GM23338 (cell line): ENCODE results near the gene OR1A1. TPM values are rescaled to one million over a fixed set of nuclear protein-coding genes. Genes with fewer than 3 reads are reported as not detected.
"Not testable (repeated sequence)": the region's sequence is repeated elsewhere in the genome, so short reads cannot be mapped to it uniquely, and the experiment has no call there.

Source experiments
- ATAC-seq: fragments of 200-7000 bp; cut with Tn5 transposase; 3 replicates; pipeline ENCODE4 v1.9.1; 2020
- DNase-seq: peaks from one replicate; pipeline ENCODE4 v3.0.0-alpha.2; 2015; ENCODE audit warnings: low spot score
- H2AFZ ChIP-seq: fragments of 200-600 bp; sonication (generic); 2 replicates; pipeline ENCODE4 v1.8.0; 2016; ENCODE audit warnings: antibody characterized with exemption, mild to moderate bottlenecking, moderate library complexity
- H3F3A ChIP-seq: fragments of 200-600 bp; sonication (generic); replicated peaks from 2 replicates; pipeline ENCODE4 v1.8.0; 2017; ENCODE audit warnings: antibody characterized with exemption, mixed run types, low read depth
- H3K27ac ChIP-seq: fragments of 200-600 bp; sonication (generic); 2 replicates; pipeline ENCODE4 v1.6.1; 2016; ENCODE audit warnings: low read depth
- H3K27me3 ChIP-seq: fragments of 200-600 bp; sonication (generic); 2 replicates; pipeline ENCODE4 v1.8.0; 2016; ENCODE audit warnings: mild to moderate bottlenecking, mixed run types, moderate library complexity; ENCODE audit not compliant: insufficient read depth
- H3K36me3 ChIP-seq: fragments of 200-600 bp; sonication (generic); 2 replicates; pipeline ENCODE4 v1.8.0; 2016; ENCODE audit warnings: mild to moderate bottlenecking; ENCODE audit not compliant: insufficient read depth
- H3K4me1 ChIP-seq: fragments of 200-600 bp; sonication (generic); 2 replicates; pipeline ENCODE4 v1.8.0; 2016; ENCODE audit warnings: mild to moderate bottlenecking, moderate library complexity; ENCODE audit not compliant: insufficient read depth
- H3K4me2 ChIP-seq: fragments of 200-600 bp; sonication (generic); 2 replicates; pipeline ENCODE4 v1.7.1; 2017; ENCODE audit warnings: mixed run types
- H3K4me3 ChIP-seq: fragments of 200-600 bp; sonication (generic); 2 replicates; pipeline ENCODE4 v1.6.1; 2016; ENCODE audit warnings: mixed run types
- H3K79me2 ChIP-seq: fragments of 200-600 bp; sonication (generic); replicated peaks from 2 replicates; pipeline ENCODE4 v1.8.0; 2017; ENCODE audit warnings: mild to moderate bottlenecking; ENCODE audit not compliant: insufficient read depth
- H3K9me2 ChIP-seq: fragments of 200-600 bp; sonication (generic); 2 replicates; pipeline ENCODE4 v1.8.0; 2017; ENCODE audit not compliant: insufficient read depth
- H4K20me1 ChIP-seq: fragments of 200-600 bp; sonication (generic); replicated peaks from 2 replicates; pipeline ENCODE4 v1.8.0; 2017; ENCODE audit warnings: mild to moderate bottlenecking; ENCODE audit not compliant: insufficient read depth
- H3K27ac Mint-ChIP-seq: 2 replicates; pipeline ENCODE4 v1.8.0; 2020; ENCODE audit warnings: inconsistent platforms, mild to moderate bottlenecking, moderate library complexity, mixed read lengths
- H3K27me3 Mint-ChIP-seq: 3 replicates; pipeline ENCODE4 v1.8.0; 2022; ENCODE audit warnings: low read depth, mild to moderate bottlenecking, moderate library complexity, mixed read lengths, inconsistent platforms; ENCODE audit not compliant: insufficient read depth, poor library complexity
- H3K36me3 Mint-ChIP-seq: 3 replicates; pipeline ENCODE4 v1.8.0; 2021; ENCODE audit warnings: low read depth, mild to moderate bottlenecking, inconsistent platforms, moderate library complexity, mixed read lengths
- H3K4me1 Mint-ChIP-seq: 3 replicates; pipeline ENCODE4 v1.8.0; 2020; ENCODE audit warnings: mild to moderate bottlenecking, inconsistent platforms, mixed read lengths
- H3K4me3 Mint-ChIP-seq: 3 replicates; pipeline ENCODE4 v1.8.0; 2021; ENCODE audit warnings: moderate library complexity, mild to moderate bottlenecking, inconsistent platforms, mixed read lengths
- H3K9me3 Mint-ChIP-seq: 3 replicates; pipeline ENCODE4 v1.8.0; 2020; ENCODE audit warnings: moderate library complexity, mild to moderate bottlenecking, inconsistent platforms, mixed read lengths
- polyA plus RNA-seq: library from polyadenylated mRNA; unstranded; fragments of >200 nt; fragmentation: Nextera tagmentation; extraction: Ambion mirVana; gene quantifications from 2 replicates; pipeline ENCODE4 v1.2.1, GENCODE V29; 2016
- total RNA-seq: library from RNA; depleted of rRNA; stranded (reverse); fragments of >200 nt; shearing (Covaris generic); gene quantifications from 2 replicates; pipeline ENCODE4 v1.2.3, GENCODE V29; 2014
- TF ChIP-seq, protein P1 (sequence below): fragments of 250-450 bp; sonication (Bioruptor Pico); IDR thresholded peaks from 2 replicates; pipeline ENCODE4 v1.5.0; 2020; ENCODE audit warnings: mild to moderate bottlenecking, moderate library complexity
- TF ChIP-seq, protein P2 (sequence below), 2 experiments: fragments of 200-600 bp in 1 of 2; sonication (generic) in 1 of 2; conservative IDR thresholded peaks; 2 replicates each; pipeline versions ENCODE4 v1.5.1 to v1.6.1; 2016 to 2017; ENCODE audit warnings: antibody characterized with exemption in 2 of 2, low read depth in 2 of 2, mild to moderate bottlenecking in 2 of 2, moderate library complexity in 1 of 2

The OR1A1 gene
- total and polyA plus RNA-seq, 2 experiments from 2014 or later = not detected

DNA sequence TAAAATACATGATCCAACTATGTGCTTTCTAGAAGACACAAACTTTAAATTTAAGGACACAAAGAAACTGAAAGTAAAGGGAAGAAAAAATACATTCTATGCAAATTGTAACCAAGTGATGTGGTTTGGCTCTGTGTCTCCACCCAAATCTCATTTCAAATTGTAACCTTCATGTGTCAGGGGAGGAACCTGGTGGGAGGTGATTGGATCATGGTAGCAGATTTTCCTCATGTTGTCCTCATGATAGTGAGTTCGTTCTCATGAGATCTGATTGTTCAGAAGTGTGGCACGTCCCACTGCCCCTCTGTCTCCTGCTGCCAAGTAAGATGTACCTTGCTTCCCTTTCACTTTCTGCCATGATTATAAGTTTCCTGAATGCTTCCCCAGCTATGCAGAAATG, 15.0 kb downstream of the OR1A1 start (continued):
- TF ChIP-seq, protein P1, sequence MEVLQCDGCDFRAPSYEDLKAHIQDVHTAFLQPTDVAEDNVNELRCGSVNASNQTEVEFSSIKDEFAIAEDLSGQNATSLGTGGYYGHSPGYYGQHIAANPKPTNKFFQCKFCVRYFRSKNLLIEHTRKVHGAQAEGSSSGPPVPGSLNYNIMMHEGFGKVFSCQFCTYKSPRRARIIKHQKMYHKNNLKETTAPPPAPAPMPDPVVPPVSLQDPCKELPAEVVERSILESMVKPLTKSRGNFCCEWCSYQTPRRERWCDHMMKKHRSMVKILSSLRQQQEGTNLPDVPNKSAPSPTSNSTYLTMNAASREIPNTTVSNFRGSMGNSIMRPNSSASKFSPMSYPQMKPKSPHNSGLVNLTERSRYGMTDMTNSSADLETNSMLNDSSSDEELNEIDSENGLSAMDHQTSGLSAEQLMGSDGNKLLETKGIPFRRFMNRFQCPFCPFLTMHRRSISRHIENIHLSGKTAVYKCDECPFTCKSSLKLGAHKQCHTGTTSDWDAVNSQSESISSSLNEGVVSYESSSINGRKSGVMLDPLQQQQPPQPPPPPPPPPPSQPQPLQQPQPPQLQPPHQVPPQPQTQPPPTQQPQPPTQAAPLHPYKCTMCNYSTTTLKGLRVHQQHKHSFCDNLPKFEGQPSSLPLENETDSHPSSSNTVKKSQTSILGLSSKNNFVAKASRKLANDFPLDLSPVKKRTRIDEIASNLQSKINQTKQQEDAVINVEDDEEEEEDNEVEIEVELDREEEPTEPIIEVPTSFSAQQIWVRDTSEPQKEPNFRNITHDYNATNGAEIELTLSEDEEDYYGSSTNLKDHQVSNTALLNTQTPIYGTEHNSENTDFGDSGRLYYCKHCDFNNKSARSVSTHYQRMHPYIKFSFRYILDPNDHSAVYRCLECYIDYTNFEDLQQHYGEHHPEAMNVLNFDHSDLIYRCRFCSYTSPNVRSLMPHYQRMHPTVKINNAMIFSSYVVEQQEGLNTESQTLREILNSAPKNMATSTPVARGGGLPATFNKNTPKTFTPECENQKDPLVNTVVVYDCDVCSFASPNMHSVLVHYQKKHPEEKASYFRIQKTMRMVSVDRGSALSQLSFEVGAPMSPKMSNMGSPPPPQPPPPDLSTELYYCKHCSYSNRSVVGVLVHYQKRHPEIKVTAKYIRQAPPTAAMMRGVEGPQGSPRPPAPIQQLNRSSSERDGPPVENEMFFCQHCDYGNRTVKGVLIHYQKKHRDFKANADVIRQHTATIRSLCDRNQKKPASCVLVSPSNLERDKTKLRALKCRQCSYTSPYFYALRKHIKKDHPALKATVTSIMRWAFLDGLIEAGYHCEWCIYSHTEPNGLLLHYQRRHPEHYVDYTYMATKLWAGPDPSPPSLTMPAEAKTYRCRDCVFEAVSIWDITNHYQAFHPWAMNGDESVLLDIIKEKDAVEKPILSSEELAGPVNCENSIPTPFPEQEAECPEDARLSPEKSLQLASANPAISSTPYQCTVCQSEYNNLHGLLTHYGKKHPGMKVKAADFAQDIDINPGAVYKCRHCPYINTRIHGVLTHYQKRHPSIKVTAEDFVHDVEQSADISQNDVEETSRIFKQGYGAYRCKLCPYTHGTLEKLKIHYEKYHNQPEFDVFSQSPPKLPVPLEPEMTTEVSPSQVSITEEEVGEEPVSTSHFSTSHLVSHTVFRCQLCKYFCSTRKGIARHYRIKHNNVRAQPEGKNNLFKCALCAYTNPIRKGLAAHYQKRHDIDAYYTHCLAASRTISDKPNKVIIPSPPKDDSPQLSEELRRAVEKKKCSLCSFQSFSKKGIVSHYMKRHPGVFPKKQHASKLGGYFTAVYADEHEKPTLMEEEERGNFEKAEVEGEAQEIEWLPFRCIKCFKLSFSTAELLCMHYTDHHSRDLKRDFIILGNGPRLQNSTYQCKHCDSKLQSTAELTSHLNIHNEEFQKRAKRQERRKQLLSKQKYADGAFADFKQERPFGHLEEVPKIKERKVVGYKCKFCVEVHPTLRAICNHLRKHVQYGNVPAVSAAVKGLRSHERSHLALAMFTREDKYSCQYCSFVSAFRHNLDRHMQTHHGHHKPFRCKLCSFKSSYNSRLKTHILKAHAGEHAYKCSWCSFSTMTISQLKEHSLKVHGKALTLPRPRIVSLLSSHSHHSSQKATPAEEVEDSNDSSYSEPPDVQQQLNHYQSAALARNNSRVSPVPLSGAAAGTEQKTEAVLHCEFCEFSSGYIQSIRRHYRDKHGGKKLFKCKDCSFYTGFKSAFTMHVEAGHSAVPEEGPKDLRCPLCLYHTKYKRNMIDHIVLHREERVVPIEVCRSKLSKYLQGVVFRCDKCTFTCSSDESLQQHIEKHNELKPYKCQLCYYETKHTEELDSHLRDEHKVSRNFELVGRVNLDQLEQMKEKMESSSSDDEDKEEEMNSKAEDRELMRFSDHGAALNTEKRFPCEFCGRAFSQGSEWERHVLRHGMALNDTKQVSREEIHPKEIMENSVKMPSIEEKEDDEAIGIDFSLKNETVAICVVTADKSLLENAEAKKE (CRISPR knock-in tag) = no peak
- TF ChIP-seq, protein P2, sequence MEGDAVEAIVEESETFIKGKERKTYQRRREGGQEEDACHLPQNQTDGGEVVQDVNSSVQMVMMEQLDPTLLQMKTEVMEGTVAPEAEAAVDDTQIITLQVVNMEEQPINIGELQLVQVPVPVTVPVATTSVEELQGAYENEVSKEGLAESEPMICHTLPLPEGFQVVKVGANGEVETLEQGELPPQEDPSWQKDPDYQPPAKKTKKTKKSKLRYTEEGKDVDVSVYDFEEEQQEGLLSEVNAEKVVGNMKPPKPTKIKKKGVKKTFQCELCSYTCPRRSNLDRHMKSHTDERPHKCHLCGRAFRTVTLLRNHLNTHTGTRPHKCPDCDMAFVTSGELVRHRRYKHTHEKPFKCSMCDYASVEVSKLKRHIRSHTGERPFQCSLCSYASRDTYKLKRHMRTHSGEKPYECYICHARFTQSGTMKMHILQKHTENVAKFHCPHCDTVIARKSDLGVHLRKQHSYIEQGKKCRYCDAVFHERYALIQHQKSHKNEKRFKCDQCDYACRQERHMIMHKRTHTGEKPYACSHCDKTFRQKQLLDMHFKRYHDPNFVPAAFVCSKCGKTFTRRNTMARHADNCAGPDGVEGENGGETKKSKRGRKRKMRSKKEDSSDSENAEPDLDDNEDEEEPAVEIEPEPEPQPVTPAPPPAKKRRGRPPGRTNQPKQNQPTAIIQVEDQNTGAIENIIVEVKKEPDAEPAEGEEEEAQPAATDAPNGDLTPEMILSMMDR (conservative IDR thresholded peaks at IDR 0.05; ENCODE audit: low read depth in 2 of 2) = no peak

DNA sequence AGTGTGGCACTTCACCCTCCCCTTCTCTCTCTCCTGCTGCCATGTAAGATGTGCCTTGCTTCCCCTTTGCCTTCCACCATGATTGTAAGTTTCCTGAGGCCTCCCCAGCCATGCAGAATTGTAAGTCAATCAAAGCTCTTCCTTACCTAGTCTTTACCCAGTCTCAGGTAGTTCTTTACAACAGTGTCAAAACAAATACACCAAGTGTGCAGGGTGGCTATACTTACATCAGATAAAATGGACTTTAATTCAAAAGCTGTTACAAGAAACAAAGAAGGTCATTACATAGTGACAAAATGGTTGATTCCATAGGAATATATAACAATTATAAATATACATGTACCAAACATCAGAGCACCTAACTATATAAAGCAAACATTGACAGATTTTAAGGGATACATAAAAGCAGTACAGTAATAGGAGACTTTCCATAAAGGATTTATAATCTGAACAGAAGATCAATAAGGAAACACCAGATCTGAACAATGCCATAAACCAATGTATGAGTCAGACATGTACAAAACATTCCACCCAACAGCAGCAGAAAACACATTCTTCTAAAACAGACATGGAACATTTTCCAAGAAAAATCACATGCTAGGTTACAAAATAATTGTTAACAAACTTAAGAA, 17.4 kb downstream of the OR1A1 start:
- not testable (repeated sequence) for H3K79me2 ChIP-seq, H3K27me3 Mint-ChIP-seq, H3K4me3 Mint-ChIP-seq, H3K27ac ChIP-seq, H3K27ac Mint-ChIP-seq, H2AFZ ChIP-seq, H3K4me1 ChIP-seq, ATAC-seq, H3K4me2 ChIP-seq, H3K27me3 ChIP-seq, H3K4me1 Mint-ChIP-seq, H4K20me1 ChIP-seq, H3F3A ChIP-seq, H3K4me3 ChIP-seq, DNase-seq, H3K36me3 Mint-ChIP-seq, H3K9me2 ChIP-seq, H3K36me3 ChIP-seq
- peaks cover 36% of the 10 kb centered on the region for H3K9me3 Mint-ChIP-seq

DNA sequence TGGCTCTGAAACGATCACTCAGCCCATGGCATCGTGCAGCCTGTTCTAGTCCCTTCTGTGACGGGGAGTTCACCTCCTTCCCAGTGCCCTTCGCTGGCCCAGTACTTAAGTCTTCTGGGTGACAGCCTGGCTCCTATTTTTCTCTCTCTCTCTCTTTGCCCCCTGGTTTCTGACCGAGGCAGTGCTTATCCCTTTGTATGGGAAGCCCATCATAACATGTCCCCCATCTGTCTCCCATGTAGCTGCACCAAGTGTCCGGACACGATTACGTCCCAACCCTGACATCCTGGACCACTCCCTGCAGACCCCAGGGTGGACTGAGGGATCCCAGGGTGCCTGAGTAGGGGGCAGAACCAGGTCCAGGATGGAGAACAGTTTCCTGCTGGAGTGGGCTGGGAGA, 24.8 kb downstream of the OR1A1 start:
- H3K27me3 Mint-ChIP-seq, H3K27ac ChIP-seq, H3K27me3 ChIP-seq, H3K9me2 ChIP-seq, H3K4me3 Mint-ChIP-seq, H3K4me3 ChIP-seq, H3K27ac Mint-ChIP-seq, H3K36me3 Mint-ChIP-seq, H3K36me3 ChIP-seq, H3K79me2 ChIP-seq, H3F3A ChIP-seq, H4K20me1 ChIP-seq, H3K4me1 Mint-ChIP-seq, DNase-seq, H3K4me2 ChIP-seq, ATAC-seq, H3K4me1 ChIP-seq, H3K9me3 Mint-ChIP-seq, H2AFZ ChIP-seq: not testable (repeated sequence)

DNA sequence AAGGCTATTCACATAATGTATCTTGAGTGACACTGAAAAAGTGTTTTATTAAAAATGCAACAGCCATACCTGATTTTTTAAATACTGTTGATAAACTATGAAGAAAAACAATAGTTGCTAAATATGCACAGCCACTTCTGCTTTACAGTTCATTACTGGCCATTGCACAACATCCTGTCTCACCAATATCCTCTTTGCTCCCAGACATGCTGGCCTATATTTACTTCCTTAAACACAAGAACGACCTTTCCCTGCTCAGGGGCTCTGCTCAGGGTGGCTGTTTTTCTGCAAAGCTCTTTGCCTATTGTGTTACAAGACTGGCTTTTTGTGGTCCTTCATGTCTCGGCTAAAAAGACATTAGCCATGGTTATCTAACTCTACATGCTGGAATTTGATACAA, 31.2 kb downstream of the OR1A1 start:
- H3K36me3 ChIP-seq = not testable (repeated sequence)

DNA sequence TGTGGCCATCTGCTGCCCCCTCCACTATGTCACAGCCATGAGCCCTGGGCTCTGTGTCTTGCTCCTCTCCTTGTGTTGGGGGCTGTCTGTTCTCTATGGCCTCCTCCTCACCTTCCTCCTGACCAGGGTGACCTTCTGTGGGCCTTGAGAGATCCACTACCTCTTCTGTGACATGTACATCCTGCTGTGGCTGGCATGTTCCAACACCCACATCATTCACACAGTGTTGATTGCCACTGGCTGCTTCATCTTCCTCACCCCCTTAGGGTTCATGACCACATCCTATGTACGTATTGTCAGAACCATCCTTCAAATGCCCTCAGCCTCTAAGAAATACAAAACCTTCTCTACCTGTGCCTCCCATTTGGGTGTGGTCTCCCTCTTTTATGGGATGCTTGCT, 33.6 kb downstream of the OR1A1 start:
- H3K9me3 Mint-ChIP-seq = not testable (repeated sequence)

More for the DNA sequence above, 31.2 kb downstream of the OR1A1 start:
- ATAC-seq, H2AFZ ChIP-seq, H3K27me3 Mint-ChIP-seq, H3K4me3 ChIP-seq, H3K27me3 ChIP-seq, H3K27ac ChIP-seq, H3K27ac Mint-ChIP-seq, H4K20me1 ChIP-seq, H3K4me2 ChIP-seq, H3F3A ChIP-seq, H3K4me3 Mint-ChIP-seq, H3K36me3 Mint-ChIP-seq, H3K4me1 ChIP-seq, H3K4me1 Mint-ChIP-seq, DNase-seq, H3K9me3 Mint-ChIP-seq, H3K79me2 ChIP-seq, H3K9me2 ChIP-seq: not testable (repeated sequence)

More for the DNA sequence above, 33.6 kb downstream of the OR1A1 start:
- not testable (repeated sequence) for H2AFZ ChIP-seq, DNase-seq, H3K4me3 ChIP-seq, H3K79me2 ChIP-seq, H3K27ac Mint-ChIP-seq, ATAC-seq, H3K27ac ChIP-seq, H3K27me3 Mint-ChIP-seq, H3K4me2 ChIP-seq, H3K9me2 ChIP-seq, H3K4me1 Mint-ChIP-seq, H3F3A ChIP-seq, H3K27me3 ChIP-seq, H3K4me3 Mint-ChIP-seq, H3K36me3 Mint-ChIP-seq, H3K36me3 ChIP-seq, H3K4me1 ChIP-seq, H4K20me1 ChIP-seq
